Kidney epithelial cell (primary cell): ENCODE results near the gene TUBGCP2. TPM values are rescaled to one million over a fixed set of nuclear protein-coding genes. Genes with fewer than 3 reads are reported as not detected.

Source experiments
- DNase-seq: peaks from one replicate; pipeline ENCODE4 v3.0.0-alpha.2; 2010; ENCODE audit warnings: low read depth
- H3K27me3 ChIP-seq: 2 replicates; pipeline ENCODE4 v1.6.0; 2011; ENCODE audit warnings: low read length; ENCODE audit not compliant: control insufficient read depth, insufficient read depth
- H3K36me3 ChIP-seq: 2 replicates; pipeline ENCODE4 v1.5.1; 2011; ENCODE audit warnings: low read length; ENCODE audit not compliant: control insufficient read depth, insufficient read depth
- H3K4me3 ChIP-seq: 2 replicates; pipeline ENCODE4 v1.5.1; 2011; ENCODE audit warnings: low read depth, mild to moderate bottlenecking, control low read depth, low read length
- total RNA-seq: library from RNA; depleted of rRNA; stranded (reverse); fragments of >200 nt; gene quantifications from 2 replicates; pipeline ENCODE4 v1.2.3, GENCODE V29; 2015
- TF ChIP-seq, protein P1 (sequence below): IDR thresholded peaks from 2 replicates; pipeline ENCODE4 v1.5.1; 2011; ENCODE audit warnings: mild to moderate bottlenecking, moderate library complexity, low read length, control low read depth, inconsistent platforms; ENCODE audit not compliant: insufficient read depth, poor library complexity, severe bottlenecking

TUBGCP2 gene
- total RNA-seq, 1 donor from 2014 or later = 65.5 TPM

DNA sequence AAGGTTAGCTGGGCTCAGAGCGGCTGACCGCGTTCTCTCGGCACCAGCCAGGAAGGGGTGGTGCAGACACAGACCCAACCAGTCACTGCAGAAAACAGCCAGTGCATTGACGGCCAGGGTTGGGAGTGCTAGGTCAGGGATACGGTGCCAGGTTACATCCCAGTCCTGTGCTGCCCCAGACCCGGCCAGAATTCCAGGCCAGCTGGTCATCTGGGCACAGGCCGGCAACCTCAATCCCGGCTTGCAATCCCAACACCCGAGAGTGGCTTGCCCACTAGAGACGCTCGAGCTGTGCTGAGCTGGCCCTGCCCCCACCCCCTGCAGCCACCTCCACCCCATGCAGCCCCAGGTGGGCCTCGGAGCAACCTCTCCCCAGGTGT, 42.3 kb upstream of the TUBGCP2 start:
- Histone ChIP-seq H3K4me3 (no peak overlapping the region), H3K36me3 (no peaks in the 10 kb centered on the region), H3K27me3 (peaks cover 20% of the 10 kb centered on the region)
- DNase-seq = no peak
- TF ChIP-seq, protein P1, sequence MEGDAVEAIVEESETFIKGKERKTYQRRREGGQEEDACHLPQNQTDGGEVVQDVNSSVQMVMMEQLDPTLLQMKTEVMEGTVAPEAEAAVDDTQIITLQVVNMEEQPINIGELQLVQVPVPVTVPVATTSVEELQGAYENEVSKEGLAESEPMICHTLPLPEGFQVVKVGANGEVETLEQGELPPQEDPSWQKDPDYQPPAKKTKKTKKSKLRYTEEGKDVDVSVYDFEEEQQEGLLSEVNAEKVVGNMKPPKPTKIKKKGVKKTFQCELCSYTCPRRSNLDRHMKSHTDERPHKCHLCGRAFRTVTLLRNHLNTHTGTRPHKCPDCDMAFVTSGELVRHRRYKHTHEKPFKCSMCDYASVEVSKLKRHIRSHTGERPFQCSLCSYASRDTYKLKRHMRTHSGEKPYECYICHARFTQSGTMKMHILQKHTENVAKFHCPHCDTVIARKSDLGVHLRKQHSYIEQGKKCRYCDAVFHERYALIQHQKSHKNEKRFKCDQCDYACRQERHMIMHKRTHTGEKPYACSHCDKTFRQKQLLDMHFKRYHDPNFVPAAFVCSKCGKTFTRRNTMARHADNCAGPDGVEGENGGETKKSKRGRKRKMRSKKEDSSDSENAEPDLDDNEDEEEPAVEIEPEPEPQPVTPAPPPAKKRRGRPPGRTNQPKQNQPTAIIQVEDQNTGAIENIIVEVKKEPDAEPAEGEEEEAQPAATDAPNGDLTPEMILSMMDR = no peak

DNA sequence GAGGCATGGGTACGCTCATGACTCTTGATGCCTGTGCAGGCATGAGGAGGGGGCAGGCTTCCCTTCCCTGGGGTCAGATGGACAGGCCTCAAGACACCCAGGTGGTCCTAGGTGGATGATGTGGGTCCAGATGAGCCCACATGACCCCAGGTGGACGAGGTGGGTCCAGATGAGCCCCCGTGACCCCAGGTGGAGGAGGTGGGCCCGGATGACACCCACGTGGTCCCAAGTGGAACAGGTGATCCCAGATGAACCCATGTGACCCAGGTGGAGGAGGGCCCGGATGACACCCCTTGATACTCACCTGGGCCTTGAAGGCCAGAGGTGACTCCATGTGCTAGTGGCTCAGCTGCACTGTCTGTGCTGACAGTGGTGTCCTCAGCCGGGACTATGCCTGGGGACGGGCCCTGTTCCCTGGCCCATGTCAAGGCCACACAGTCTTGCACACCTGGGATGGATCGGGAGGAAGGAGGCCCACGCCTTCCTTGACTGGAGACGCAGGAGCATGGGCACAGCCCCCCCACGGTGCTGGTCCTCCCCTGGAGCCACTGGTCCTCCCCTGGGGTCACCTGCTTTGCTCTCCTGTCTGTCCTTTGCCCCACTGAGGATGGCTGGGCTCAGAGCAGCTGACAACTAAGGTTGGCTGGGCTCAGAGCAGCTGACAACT, 41.7 kb upstream of the TUBGCP2 start:
- TF ChIP-seq, protein P1 = no peak
- DNase-seq = no peak
- Histone ChIP-seq H3K36me3 (no peaks in the 10 kb centered on the region), H3K4me3 (no peak overlapping the region), H3K27me3 (peaks cover 20% of the 10 kb centered on the region)

DNA sequence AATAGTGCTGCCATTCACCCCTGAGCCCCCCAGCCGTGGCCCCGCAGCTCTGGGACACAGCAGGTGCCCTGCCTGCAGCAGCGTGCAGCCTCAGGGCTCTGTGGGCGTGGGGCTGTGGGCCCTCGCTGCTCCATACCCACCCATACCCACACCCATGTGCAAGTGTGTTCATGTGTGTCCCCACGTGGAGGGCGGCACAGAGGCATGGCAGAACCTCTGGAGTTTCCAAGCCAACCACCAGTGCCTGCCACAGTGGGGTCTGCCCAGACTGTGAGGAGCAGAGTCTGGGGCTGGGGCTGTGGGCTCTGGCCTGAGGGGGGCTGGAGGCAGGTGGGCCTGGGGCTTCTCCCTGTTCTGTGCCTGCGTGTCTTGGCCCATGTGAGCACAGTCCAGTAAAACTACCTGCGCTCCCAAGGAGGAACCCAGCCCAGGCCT, 40.9 kb upstream of the TUBGCP2 start:
- no peak overlapping the region for H3K4me3 ChIP-seq
- peaks cover 20% of the 10 kb centered on the region for H3K27me3 ChIP-seq
- no peaks in the 10 kb centered on the region for H3K36me3 ChIP-seq
- no peak for DNase-seq
- TF ChIP-seq, protein P1 = no peak

DNA sequence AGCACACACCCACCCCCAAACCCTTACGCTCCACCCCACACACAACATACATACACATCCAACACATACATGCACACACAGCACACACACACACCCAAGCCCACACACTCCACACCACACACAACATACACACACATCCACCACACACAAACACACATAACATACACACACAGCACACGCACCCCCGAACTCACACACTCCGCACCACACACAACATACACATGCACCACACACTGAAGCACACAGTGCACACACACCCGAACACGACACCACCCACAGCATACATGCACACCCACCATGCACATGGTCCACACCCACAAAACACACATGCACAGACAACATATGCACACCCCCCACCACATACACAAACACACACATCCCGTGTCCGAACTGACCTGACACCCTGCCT, 40.5 kb upstream of the TUBGCP2 start:
- H3K27me3 ChIP-seq = peaks cover 20% of the 10 kb centered on the region
- no peak for DNase-seq
- TF ChIP-seq, protein P1 = no peak
- no peaks in the 10 kb centered on the region for H3K36me3 ChIP-seq
- no peak overlapping the region for H3K4me3 ChIP-seq

DNA sequence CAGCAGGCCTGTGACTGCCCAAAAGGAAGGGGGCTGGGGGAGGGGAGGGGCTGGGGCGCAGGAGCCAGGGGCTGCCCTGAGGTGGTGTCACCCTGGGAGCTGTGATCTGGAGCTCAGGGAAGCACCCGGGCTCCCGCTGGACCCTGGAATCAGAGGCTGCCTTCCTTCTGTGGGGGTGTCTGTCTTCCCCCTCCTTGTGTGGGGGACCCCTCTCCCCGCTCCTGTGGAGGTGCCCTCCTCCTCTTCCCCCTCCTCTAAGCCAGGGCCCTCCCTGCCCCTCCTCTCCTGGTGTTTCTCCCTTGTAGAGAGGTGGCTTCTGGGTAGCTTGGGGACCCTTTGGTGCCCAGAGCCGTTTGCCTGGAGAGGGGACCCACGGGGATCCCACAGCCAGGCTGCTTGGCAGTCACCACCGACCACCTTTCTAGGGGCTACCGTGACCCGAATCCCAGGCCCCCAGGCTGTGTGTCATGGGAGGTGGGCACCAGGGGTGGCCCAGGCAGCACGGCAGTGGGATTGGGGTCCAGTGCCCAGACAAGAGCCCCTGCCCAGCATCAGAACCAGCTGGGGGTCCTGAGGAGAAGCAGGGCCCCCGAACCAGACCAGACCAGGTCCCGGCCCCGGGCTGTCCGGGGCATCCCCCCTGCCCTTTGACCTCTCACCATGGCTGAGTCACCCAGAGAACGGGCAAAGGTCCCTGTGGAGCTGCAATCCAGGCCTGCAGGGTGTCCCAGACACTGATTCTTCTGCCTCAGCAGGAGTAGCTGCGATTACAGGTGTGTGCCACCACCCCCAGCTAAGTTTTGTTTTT, 39.2 kb upstream of the TUBGCP2 start:
- H3K27me3 ChIP-seq = peaks cover 20% of the 10 kb centered on the region
- TF ChIP-seq, protein P1 = no peak
- DNase-seq = no peak
- H3K4me3 ChIP-seq = no peak overlapping the region
- no peaks in the 10 kb centered on the region for H3K36me3 ChIP-seq
